Measurements from ENCODE around the gene EPC1.

The EPC1 gene

GRCh38 chr10:32308027-32308603, 38.8 kb downstream of the EPC1 start:
- Mint-ChIP-seq H3K9me3 (no peaks in the 10 kb centered on the region), H3K4me3 (no peak overlapping the region), H3K27ac (no peak overlapping the region), H3K36me3 (peaks cover 36% of the 10 kb centered on the region), H3K27me3 (no peaks in the 10 kb centered on the region), H3K4me1 (peaks cover 22% of the 10 kb centered on the region)
- CTCF ChIA-PET: no interaction called here
- no peak for DNase-seq

DNA sequence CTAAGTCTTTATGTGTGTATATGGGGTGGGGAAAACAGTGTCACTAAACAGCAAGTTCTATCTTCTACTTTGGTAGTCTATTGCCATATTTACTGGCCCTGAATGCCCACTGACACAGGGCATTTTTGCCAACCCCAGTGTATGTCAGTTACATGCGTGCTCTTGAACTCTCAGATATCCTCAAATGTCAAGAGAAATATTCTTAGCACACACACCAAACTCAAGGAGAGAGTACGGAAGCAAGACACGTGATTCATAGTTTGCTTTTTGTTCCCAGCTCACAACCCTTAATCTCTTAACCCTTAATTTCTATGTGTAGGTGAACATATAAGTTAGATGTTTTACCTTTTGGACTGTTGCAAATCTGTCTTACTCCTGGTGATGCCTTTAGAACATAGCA, 39.3 kb downstream of the EPC1 start:
- CTCF ChIA-PET: no interaction called here
- no peaks in the 10 kb centered on the region for H3K9me3 Mint-ChIP-seq
- peaks cover 21% of the 10 kb centered on the region for H3K4me1 Mint-ChIP-seq

DNA sequence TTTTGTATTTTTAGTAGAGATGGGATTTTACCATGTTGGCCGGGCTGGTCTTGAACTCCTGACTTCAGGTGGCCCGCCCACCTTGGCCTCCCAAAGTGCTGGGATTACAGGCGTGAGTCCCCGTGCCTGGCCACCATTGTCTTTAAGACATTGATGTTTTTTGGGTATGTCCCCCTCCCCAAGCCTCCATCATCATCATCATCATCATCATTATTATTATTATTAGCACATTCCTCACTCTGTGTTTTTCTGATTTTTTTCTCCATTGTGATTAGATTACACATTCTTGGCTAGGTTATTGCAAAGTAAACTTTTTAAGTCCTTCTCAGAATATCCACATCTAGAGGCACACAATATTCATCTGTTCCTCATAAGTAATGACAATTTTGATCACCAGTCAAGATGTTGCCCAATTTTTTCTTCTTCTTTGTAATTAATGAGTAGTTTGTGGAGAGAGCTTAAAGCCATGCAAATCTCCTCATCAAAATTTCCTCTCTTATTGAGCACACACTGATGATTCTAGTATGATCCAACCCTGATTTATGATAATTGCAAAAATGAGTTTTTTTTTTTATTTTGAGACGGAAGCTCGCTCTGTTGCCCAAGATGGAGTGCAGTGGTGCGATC, 47.5 kb downstream of the EPC1 start:
- CTCF ChIA-PET: interaction anchor here (0.6 kb wide), 1 partner anchor 153 kb away, joined by 3 read pairs; no protein-coding TSS in a partner anchor
- Mint-ChIP-seq H3K9me3 (no peaks in the 10 kb centered on the region), H3K4me3 (peak overlapping the region; percentile 31), H3K4me1 (peaks cover 47% of the 10 kb centered on the region), H3K36me3 (peaks cover 43% of the 10 kb centered on the region), H3K27ac (peak overlapping the region; percentile 77), H3K27me3 (no peaks in the 10 kb centered on the region)
- no peak for DNase-seq

More for the DNA sequence above, 39.3 kb downstream of the EPC1 start:
- Mint-ChIP-seq H3K27ac (peak overlapping the region; percentile 35), H3K36me3 (peaks cover 40% of the 10 kb centered on the region), H3K4me3 (no peak overlapping the region), H3K27me3 (no peaks in the 10 kb centered on the region)
- no peak for DNase-seq

DNA sequence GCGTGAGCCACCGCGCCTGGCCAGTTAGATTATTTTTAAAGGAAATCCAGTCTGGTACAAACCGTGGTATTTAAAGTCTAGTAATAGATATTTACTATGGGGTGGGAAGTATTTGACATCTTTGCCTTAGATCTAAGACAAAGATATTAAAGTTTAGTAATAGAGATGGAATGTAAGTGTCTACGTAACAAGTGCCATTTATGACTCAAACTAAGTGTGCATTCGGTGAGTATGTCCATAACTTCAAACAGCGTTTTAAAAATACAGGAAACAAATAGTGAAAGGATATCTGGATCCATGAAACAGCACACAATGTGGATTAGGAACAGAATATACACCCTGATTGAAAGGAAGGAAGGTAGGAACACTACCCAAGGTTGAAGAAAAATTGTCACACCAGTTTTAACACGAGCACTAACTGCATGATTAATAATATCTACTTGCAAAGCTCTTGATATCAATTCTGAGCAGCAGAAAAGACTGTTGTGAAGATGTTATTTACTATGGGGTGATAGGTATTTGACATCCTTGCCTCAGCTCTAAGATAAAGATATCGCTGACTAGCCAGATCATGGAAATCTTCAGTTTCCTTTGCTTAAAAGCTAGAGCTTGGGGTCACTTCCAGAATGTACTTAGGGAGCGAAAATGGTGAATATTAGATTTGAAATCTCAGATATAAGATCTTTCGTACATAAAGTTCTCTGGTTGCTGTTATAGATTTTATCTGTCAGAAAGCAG, 48.7 kb downstream of the EPC1 start:
- CTCF ChIA-PET: no interaction called here
- Mint-ChIP-seq H3K36me3 (peaks cover 35% of the 10 kb centered on the region), H3K4me3 (peak overlapping the region; percentile 5), H3K27ac (peak overlapping the region; percentile 77), H3K4me1 (peaks cover 43% of the 10 kb centered on the region), H3K27me3 (no peaks in the 10 kb centered on the region), H3K9me3 (no peaks in the 10 kb centered on the region)
- no peak for DNase-seq

GRCh38 chr10:32295027-32295426, 51.9 kb downstream of the EPC1 start:
- no peak for DNase-seq
- no peaks in the 10 kb centered on the region for H3K27me3 Mint-ChIP-seq
- H3K4me1 Mint-ChIP-seq: peaks cover 36% of the 10 kb centered on the region
- no peak overlapping the region for H3K4me3 Mint-ChIP-seq
- no peaks in the 10 kb centered on the region for H3K9me3 Mint-ChIP-seq
- H3K36me3 Mint-ChIP-seq: peaks cover 18% of the 10 kb centered on the region
- H3K27ac Mint-ChIP-seq: no peak overlapping the region
- CTCF ChIA-PET: no interaction called here

- CTCF ChIA-PET: no interaction called here
- no peak overlapping the region for H3K27ac Mint-ChIP-seq
- H3K4me1 Mint-ChIP-seq: peaks cover 23% of the 10 kb centered on the region
- no peaks in the 10 kb centered on the region for H3K27me3 Mint-ChIP-seq
- no peak for DNase-seq
- no peak overlapping the region for H3K4me3 Mint-ChIP-seq
- H3K36me3 Mint-ChIP-seq: peaks cover 15% of the 10 kb centered on the region
- H3K9me3 Mint-ChIP-seq: no peaks in the 10 kb centered on the region
These were observed 53.4 kb downstream of the EPC1 start for GRCh38 chr10:32293581-32293980.

DNA sequence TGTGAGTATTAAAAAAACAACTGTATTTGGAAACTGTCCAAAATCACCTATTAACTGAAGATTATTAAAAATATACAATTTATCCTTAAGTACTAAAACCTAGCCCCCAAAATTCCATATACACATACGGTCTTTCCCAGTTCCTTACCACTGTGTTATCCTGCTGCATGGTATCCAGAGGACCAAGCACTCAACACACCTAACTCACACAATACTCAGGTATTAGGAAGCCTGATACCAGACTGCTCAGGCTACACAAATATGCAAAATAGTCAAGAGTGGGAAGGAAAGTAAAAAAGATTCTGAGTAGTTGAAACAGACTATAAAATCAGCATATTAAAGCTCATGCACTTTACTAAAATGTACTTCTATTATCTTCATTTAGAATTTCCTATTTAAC, 67.2 kb downstream of the EPC1 start:
- Mint-ChIP-seq H3K4me1 (no peaks in the 10 kb centered on the region), H3K36me3 (peaks cover 34% of the 10 kb centered on the region), H3K4me3 (no peak overlapping the region), H3K27ac (no peak overlapping the region), H3K27me3 (no peaks in the 10 kb centered on the region), H3K9me3 (no peaks in the 10 kb centered on the region)
- DNase-seq: no peak
- CTCF ChIA-PET: no interaction called here

GRCh38 chr10:32273336-32273735, 73.6 kb downstream of the EPC1 start:
- H3K27ac Mint-ChIP-seq: no peak overlapping the region
- no peaks in the 10 kb centered on the region for H3K9me3 Mint-ChIP-seq
- peaks cover 59% of the 10 kb centered on the region for H3K36me3 Mint-ChIP-seq
- CTCF ChIA-PET: no interaction called here
- H3K4me3 Mint-ChIP-seq: no peak overlapping the region
- DNase-seq: no peak
- no peaks in the 10 kb centered on the region for H3K27me3 Mint-ChIP-seq
- H3K4me1 Mint-ChIP-seq: no peaks in the 10 kb centered on the region

DNA sequence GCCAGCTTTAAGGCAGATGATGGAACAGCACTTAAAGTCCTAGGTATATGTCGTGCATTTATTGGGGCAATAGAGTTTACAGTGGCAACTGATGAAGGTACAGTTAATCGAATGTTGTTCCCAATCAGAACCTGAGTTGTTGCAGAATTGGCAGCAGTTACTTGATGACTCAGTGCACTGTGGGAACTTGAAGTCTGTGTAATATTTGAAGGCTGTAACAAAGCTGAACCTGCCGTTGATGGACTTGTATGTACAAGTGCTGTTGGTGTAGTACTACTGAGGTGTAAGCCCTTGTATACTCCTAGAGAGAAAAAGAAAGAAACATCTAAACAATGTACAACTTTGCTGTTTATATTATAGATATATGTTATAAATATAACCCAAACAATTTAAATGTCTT, 75.3 kb downstream of the EPC1 start:
- Mint-ChIP-seq H3K4me1 (no peaks in the 10 kb centered on the region), H3K27ac (no peak overlapping the region)

GRCh38 chr10:32269343-32270100, 77.4 kb downstream of the EPC1 start:
- no peak for DNase-seq
- Mint-ChIP-seq H3K36me3 (peaks cover 70% of the 10 kb centered on the region), H3K4me1 (no peaks in the 10 kb centered on the region), H3K9me3 (no peaks in the 10 kb centered on the region), H3K27ac (no peak overlapping the region), H3K4me3 (no peak overlapping the region), H3K27me3 (no peaks in the 10 kb centered on the region)
- CTCF ChIA-PET: interaction anchor here (1.6 kb wide), 1 partner anchor 13 kb away, joined by 3 read pairs; no protein-coding TSS in a partner anchor

More for the DNA sequence above, 75.3 kb downstream of the EPC1 start:
- no peak for DNase-seq
- H3K27me3 Mint-ChIP-seq: no peaks in the 10 kb centered on the region
- H3K4me3 Mint-ChIP-seq: no peak overlapping the region
- CTCF ChIA-PET: interaction anchor here (1.6 kb wide), 1 partner anchor 15 kb away, joined by 3 read pairs; no protein-coding TSS in a partner anchor
- no peaks in the 10 kb centered on the region for H3K9me3 Mint-ChIP-seq
- H3K36me3 Mint-ChIP-seq: peaks cover 71% of the 10 kb centered on the region

DNA sequence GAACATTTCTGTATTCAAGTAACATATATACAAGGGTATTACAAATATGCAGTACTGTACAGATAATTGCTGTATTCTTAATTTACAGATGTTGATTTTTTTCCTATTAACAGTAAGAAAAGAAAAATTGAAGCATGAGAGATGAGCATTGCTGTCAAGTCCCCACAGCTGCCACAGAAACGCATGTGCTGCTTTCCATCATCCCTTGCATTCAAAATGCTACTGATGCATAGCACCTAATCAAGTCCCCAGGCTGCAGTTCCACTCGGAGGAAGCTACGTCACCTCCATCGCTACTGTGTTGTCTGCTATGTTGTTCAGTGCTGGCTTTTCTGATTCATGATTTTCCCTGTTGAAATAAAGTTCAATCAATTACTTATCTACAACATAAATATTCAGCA, 78.2 kb downstream of the EPC1 start:
- Mint-ChIP-seq H3K27me3 (no peaks in the 10 kb centered on the region), H3K9me3 (no peaks in the 10 kb centered on the region), H3K27ac (no peak overlapping the region), H3K36me3 (peaks cover 66% of the 10 kb centered on the region), H3K4me3 (no peak overlapping the region), H3K4me1 (no peaks in the 10 kb centered on the region)
- CTCF ChIA-PET: interaction anchor here (2.8 kb wide), 1 partner anchor 12 kb away, joined by 22 read pairs; no protein-coding TSS in a partner anchor
- no peak for DNase-seq

GRCh38 chr10:32266979-32267378, 80.0 kb downstream of the EPC1 start:
- no peak for DNase-seq
- Mint-ChIP-seq H3K4me3 (no peak overlapping the region), H3K9me3 (no peaks in the 10 kb centered on the region), H3K4me1 (peaks cover 6% of the 10 kb centered on the region), H3K27ac (no peak overlapping the region), H3K27me3 (no peaks in the 10 kb centered on the region), H3K36me3 (peaks cover 55% of the 10 kb centered on the region)
- CTCF ChIA-PET: interaction anchor here (1.4 to 2.8 kb wide), 3 partner anchors 10 to 79 kb away, joined by 3 to 22 read pairs (median 6); no protein-coding TSS in a partner anchor

DNA sequence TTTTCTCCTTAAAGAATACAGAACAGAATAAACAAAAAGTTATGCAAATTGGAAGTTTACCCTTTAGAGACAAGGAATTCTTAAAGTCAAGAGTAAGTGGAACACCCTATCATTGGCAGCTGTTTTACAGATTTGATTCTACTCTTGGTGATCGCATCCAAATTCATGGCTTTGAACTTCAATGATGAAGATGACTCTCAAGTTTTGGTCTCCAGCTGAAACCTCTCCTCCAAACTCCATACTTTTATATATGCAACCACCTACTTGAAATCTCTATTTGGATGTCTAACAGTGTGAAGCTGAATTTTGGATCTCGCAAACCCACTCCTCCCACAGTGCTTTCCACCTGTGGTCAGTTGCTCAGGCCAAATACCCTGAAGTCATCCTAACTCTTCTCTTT, 80.4 kb downstream of the EPC1 start:
- no peak for DNase-seq
- CTCF ChIA-PET: interaction anchor here (1.4 to 2.8 kb wide), 3 partner anchors 10 to 79 kb away, joined by 3 to 22 read pairs (median 6); no protein-coding TSS in a partner anchor
- H3K4me1 Mint-ChIP-seq: peaks cover 6% of the 10 kb centered on the region
- peaks cover 51% of the 10 kb centered on the region for H3K36me3 Mint-ChIP-seq
- no peak overlapping the region for H3K27ac Mint-ChIP-seq
- no peaks in the 10 kb centered on the region for H3K9me3 Mint-ChIP-seq
- no peak overlapping the region for H3K4me3 Mint-ChIP-seq
- no peaks in the 10 kb centered on the region for H3K27me3 Mint-ChIP-seq

DNA sequence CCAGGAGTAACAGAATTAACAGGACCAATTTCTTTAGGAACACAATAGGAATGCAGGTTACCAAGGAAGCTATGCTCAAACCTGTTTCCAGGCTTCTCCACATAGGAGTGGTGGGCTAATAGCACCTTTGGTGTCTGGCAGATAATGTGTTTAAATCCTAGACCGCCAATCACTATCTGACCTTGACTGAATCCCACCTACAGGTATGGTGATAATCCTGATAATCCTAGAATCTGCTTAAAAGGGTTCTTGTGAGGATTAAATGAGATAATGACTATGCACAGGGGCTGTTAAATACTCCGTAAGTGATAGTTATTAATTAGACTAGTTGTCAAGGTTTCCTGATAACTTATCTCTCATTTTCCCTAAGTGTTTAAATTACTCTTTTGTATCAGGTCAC, 81.2 kb downstream of the EPC1 start:
- H3K27me3 Mint-ChIP-seq: no peaks in the 10 kb centered on the region
- H3K4me1 Mint-ChIP-seq: peaks cover 6% of the 10 kb centered on the region
- no peak for DNase-seq
- H3K4me3 Mint-ChIP-seq: no peak overlapping the region
- CTCF ChIA-PET: interaction anchor here (1.4 to 2.8 kb wide), 2 partner anchors 9 to 80 kb away, joined by 3 to 22 read pairs; no protein-coding TSS in a partner anchor
- no peak overlapping the region for H3K27ac Mint-ChIP-seq
- peaks cover 43% of the 10 kb centered on the region for H3K36me3 Mint-ChIP-seq
- H3K9me3 Mint-ChIP-seq: no peaks in the 10 kb centered on the region

All from activated naive CD4-positive, alpha-beta T cell treated with anti-CD3 and anti-CD28 coated beads, Interleukin-2, amount 10 ng/mL, durations not matched to agents 7 days and 5 days (primary cell).